Activated CD4-positive, alpha-beta T cell treated with anti-CD3 and anti-CD28 coated beads, Interleukin-2, amount 10 ng/mL, durations not matched to agents 7 days and 5 days (primary cell): ENCODE measurements around the gene SMKR1. TPM values are rescaled to one million over a fixed set of nuclear protein-coding genes. Genes with fewer than 3 reads are reported as not detected.

Experiments used
- CTCF ChIA-PET: fragments of 350-600 bp; sonication (Branson Sonifier 250); formaldehyde crosslinking; loops from one replicate; lab custom pipeline; 2021; ENCODE audit warnings: antibody characterized with exemption; lab: Charles Lee
- POLR2A ChIA-PET: fragments of 350-600 bp; sonication (Branson Sonifier 250); formaldehyde crosslinking; loops from one replicate; lab custom pipeline; 2021; ENCODE audit warnings: antibody characterized with exemption; lab: Charles Lee
- DNase-seq: peaks from one replicate; pipeline ENCODE4 v3.0.0-alpha.2; 2020
- H3K27ac Mint-ChIP-seq: one replicate; pipeline ENCODE4 v1.8.0; 2021; ENCODE audit warnings: mild to moderate bottlenecking, moderate library complexity, mixed read lengths
- H3K27me3 Mint-ChIP-seq: one replicate; pipeline ENCODE4 v1.8.0; 2021; ENCODE audit warnings: mixed read lengths
- H3K36me3 Mint-ChIP-seq: one replicate; pipeline ENCODE4 v1.8.0; 2021; ENCODE audit warnings: low read depth, mixed read lengths
- H3K4me1 Mint-ChIP-seq: one replicate; pipeline ENCODE4 v1.8.0; 2021; ENCODE audit warnings: mixed read lengths
- H3K4me3 Mint-ChIP-seq: one replicate; pipeline ENCODE4 v1.8.0; 2021; ENCODE audit warnings: mild to moderate bottlenecking, moderate library complexity, mixed read lengths
- H3K9me3 Mint-ChIP-seq: one replicate; pipeline ENCODE4 v1.8.0; 2021; ENCODE audit warnings: mixed read lengths
- total RNA-seq, 2 experiments: library from RNA; stranded (reverse); gene quantifications; one replicate each; pipeline ENCODE4 v1.2.3, GENCODE V29; 2021

Gene SMKR1
- 1 to 10 TPM; 1.7 to 2.2 TPM for total RNA-seq

DNA sequence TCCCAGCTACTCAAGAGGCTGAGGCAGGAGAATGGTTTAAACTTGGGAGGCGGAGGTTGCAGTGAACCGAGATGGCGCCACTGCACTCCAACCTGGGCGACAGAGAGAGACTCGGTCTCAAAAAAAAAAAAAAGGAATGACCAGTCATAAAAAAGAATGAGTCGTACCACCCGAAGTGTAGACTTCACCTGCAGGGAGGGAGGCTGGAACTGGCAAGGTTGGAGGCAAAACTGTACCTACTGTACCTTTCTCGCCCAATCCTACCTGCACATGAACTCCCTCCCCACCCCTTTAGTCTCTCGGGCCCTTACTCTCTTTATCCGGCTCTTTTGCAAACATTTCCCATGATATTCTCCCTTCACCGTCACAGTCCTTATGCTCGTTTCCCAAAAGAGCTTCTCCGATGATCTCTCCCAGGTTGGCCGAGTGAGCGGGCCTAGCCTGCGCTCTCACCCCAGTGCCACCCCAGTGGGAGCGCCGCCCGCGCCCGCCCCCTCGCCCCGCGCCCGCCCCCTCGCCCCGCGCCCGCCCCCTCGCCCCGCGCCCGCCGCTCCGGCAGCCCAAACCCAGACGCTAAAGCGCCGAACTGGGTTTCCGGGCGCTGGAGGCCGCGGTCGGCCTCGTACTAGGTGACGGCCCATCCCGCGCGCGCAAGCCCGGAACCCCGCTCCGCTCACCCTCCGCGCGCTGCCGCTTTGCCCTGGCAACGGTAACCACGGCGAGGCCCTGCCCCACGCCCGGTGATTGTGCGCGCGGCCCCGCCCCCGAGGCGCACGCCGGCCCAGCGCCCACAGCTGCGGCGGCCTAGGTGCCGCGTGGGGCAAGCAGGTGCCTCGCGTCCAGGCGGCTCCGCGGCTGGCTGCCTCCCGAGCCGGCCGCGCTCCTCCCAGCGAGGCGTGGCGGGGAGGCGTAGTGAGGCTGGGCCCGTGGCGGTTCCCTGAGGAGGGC is at the start of gene SMKR1:
SMKR1 (plus strand) TSS at position 772 of the 948 bp plus-strand sequence. CDS start 294 bp downstream, outside the sequence.
- Mint-ChIP-seq H3K36me3 (no peaks in the 10 kb centered on the region), H3K27ac (peak within 1 kb of the TSS; percentile 74), H3K4me1 (peaks cover 30% of the 10 kb centered on the region), H3K27me3 (no peaks in the 10 kb centered on the region), H3K9me3 (no peaks in the 10 kb centered on the region), H3K4me3 (peak within 1 kb of the TSS; percentile 75)
- DNase-seq = peak; percentile 94
- ChIA-PET CTCF (no interaction called here), POLR2A (interaction anchor here (1.0 kb wide), 1 partner anchor 14 kb away, joined by 3 read pairs; no protein-coding TSS in a partner anchor)

DNA sequence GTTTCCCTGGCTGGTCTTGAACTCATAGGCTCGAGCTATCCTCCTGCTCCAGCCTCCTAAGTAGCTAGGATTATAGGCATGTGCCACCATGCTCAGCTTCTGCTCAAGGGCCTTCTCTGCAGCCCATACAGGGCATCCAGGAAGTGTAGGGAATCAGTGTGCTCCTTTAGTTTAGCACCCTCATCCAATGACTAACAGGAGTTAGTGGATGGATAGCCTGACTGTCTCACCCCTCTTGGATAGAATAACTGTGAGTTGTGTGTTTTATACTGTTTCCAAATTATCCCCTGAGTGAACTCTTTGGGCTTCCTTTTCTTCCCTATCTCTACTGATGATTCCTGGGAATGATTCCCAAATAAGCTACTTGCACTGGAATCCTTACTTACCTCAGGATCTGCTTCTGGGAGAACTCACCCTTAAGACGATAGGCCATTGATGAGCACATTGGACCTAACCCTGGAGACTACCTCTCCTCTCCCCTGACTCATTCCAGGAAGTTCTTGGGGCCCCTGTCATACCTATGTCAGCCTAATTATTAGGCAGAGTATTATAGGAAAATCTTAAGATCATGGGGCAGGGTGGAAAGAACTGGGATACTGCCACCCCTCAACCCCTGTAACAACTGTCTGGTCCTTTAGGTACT is 49.6 kb upstream of the SMKR1 start:
- peaks cover 10% of the 10 kb centered on the region for H3K9me3 Mint-ChIP-seq
- ChIA-PET POLR2A (interaction anchor here (0.5 kb wide), 1 partner anchor 18 kb away, joined by 3 read pairs; the partner anchor contains the start of gene STRIP2), CTCF (interaction anchor here (0.7 to 2.8 kb wide), 3 partner anchors 13 to 85 kb away, joined by 3 to 12 read pairs (median 4); no protein-coding TSS in a partner anchor)
- no peak overlapping the region for H3K4me3 Mint-ChIP-seq
- H3K36me3 Mint-ChIP-seq = peaks cover 37% of the 10 kb centered on the region
- no peaks in the 10 kb centered on the region for H3K4me1 Mint-ChIP-seq
- DNase-seq = no peak
- no peak overlapping the region for H3K27ac Mint-ChIP-seq
- no peaks in the 10 kb centered on the region for H3K27me3 Mint-ChIP-seq

DNA sequence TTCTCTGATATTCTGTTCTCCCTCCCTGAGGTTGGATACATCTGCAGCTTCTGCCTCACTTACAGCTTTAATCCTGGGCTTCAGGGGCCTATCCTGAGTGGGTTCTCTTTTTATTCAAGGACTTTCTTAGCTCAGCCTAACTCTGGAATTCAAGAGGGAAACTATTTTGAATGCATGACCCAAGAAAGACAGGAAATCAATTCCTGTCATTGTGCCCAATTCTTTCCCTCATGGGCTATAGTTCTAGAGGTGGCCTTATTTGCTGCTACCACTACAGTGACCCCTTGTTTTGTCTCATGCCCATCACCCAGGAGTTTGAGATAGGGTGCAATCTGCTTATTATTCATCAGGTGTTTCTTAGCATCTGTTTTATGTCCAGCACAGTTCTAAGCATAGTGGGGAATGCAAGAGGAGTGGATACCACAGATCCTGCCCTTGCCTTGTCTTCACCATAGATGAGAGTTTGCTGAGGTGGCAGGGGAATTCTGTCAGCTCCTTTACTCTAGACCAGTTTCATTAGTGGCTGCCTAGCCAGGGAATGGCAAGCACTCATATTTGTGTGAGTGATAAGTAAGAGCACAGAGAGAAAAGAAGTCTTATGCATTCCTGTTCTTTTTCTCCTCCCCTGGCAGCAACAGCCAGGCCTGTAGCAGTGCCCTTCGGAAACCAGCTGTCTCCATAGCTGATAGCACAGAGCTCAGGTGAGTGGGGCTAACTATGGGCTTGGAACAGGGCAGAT is 48.7 kb upstream of the SMKR1 start:
- ChIA-PET POLR2A (no interaction called here), CTCF (interaction anchor here (1.5 to 2.8 kb wide), 2 partner anchors 14 to 27 kb away, joined by 4 to 12 read pairs; no protein-coding TSS in a partner anchor)
- H3K27ac Mint-ChIP-seq = no peak overlapping the region
- H3K36me3 Mint-ChIP-seq = peaks cover 31% of the 10 kb centered on the region
- no peak for DNase-seq
- H3K27me3 Mint-ChIP-seq = no peaks in the 10 kb centered on the region
- H3K9me3 Mint-ChIP-seq = peaks cover 6% of the 10 kb centered on the region
- H3K4me1 Mint-ChIP-seq = no peaks in the 10 kb centered on the region
- no peak overlapping the region for H3K4me3 Mint-ChIP-seq

DNA sequence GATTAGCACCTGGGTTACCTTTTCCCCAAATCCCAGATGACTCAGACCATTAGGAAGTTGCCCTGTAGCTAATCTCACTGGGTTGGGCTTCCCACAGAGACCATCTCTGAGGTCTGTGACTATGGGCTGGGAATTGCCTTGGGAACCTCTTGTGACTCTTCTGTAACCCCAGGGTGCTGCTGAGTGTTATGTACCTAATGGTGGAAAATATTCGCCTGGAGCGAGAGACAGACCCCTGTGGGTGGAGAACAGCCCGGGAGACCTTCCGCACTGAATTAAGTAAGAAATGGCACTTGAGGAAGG is 48.1 kb upstream of the SMKR1 start:
- no peak overlapping the region for H3K4me3 Mint-ChIP-seq
- peaks cover 1% of the 10 kb centered on the region for H3K9me3 Mint-ChIP-seq
- no peak for DNase-seq
- peak overlapping the region; percentile 14 for H3K27ac Mint-ChIP-seq
- no peaks in the 10 kb centered on the region for H3K4me1 Mint-ChIP-seq
- no peaks in the 10 kb centered on the region for H3K27me3 Mint-ChIP-seq
- ChIA-PET POLR2A (no interaction called here), CTCF (interaction anchor here (1.5 to 2.8 kb wide), 2 partner anchors 14 to 27 kb away, joined by 4 to 12 read pairs; no protein-coding TSS in a partner anchor)
- peaks cover 26% of the 10 kb centered on the region for H3K36me3 Mint-ChIP-seq

DNA sequence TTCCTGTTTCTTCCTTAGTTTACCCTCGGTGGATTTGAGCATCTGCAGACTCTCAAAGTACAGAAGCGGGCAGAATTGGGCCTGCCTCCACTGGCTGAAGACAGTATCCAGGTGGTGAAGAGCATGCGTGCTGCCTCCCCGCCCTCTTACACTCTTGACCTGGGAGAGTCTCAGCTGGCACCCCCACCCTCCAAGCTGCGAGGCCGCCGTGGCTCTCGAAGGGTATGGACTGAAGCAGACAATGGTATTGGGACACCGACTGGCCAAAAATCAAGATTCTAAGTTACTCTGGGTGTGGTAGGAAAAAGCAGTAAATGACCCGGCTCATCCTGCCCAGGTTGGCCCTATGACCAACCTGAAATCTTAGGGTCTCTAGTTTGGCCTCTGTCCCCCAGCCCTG is 45.9 kb upstream of the SMKR1 start:
- Mint-ChIP-seq H3K4me1 (no peaks in the 10 kb centered on the region), H3K27me3 (no peaks in the 10 kb centered on the region), H3K4me3 (no peak overlapping the region), H3K27ac (no peak overlapping the region), H3K36me3 (peaks cover 11% of the 10 kb centered on the region), H3K9me3 (no peaks in the 10 kb centered on the region)
- no peak for DNase-seq
- ChIA-PET POLR2A (no interaction called here), CTCF (no interaction called here)

DNA sequence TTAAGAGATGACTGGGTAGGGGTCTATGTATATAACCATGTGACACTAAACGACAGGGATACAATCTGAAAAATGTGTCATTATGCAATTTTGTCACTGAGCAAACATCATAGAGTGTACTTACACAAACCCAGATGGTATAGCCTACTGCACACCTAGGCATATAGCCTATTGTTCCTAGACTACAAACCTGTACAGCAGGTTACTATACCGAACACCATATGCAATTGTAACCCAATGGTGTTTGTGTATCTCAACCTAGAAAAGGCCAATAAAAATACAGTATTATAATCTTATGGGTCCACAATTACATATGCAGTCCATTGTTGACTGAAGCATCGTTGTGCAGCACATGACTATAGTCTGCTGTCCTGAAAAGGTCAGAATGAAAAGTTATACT is 45.2 kb upstream of the SMKR1 start:
- ChIA-PET POLR2A (no interaction called here), CTCF (interaction anchor here (1.0 kb wide), 1 partner anchor 87 kb away, joined by 3 read pairs; no protein-coding TSS in a partner anchor)
- Mint-ChIP-seq H3K4me3 (no peak overlapping the region), H3K27me3 (no peaks in the 10 kb centered on the region), H3K4me1 (no peaks in the 10 kb centered on the region), H3K36me3 (peaks cover 6% of the 10 kb centered on the region), H3K9me3 (no peaks in the 10 kb centered on the region), H3K27ac (no peak overlapping the region)
- DNase-seq = no peak

DNA sequence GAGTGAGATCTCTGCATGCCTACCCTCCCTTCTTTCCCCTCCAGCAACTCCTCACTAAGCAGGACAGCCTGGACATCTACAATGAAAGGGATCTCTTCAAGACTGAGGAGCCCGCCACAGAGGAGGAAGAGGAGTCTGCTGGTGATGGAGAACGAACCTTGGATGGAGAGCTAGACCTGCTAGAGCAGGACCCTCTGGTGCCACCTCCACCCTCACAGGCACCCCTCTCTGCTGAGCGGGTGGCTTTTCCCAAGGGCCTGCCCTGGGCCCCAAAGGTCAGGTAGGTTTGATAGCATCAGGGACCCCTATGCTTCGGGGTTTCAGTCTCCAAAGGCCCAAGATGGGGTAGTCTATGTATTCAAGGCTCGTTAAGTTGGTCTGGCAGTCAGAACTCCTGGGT is 44.2 kb upstream of the SMKR1 start:
- CTCF ChIA-PET = interaction anchor here (1.0 kb wide), 1 partner anchor 88 kb away, joined by 3 read pairs; no protein-coding TSS in a partner anchor

DNA sequence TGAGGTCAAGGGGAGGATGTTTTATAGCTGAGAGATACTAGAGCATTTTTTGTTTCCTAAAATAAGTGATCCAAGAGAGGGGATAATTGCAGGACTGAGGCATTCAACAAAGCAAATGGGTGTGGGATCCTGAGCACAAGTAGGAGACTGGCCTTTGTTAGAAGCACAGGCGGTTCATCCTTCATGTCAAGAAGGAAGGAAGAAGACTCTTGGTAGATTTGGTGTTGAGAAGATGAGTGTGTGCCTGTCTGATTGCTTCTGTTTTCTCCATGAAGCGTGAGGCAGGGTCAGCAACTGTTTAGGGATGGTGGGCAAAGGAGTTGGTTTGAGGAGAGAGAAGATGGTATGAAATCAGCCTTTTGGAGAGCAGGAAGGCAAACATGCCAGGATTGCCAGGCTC is 40.5 kb upstream of the SMKR1 start:
- CTCF ChIA-PET = interaction anchor here (1.0 to 1.8 kb wide), 4 partner anchors 12 to 176 kb away, joined by 3 to 4 read pairs (median 4); no protein-coding TSS in a partner anchor
- POLR2A ChIA-PET = no interaction called here
- Mint-ChIP-seq H3K4me3 (no peak overlapping the region), H3K27me3 (no peaks in the 10 kb centered on the region), H3K9me3 (no peaks in the 10 kb centered on the region), H3K27ac (no peak overlapping the region), H3K4me1 (no peaks in the 10 kb centered on the region), H3K36me3 (peaks cover 11% of the 10 kb centered on the region)
- DNase-seq = no peak

More for the DNA sequence above, 44.2 kb upstream of the SMKR1 start:
- Mint-ChIP-seq H3K27me3 (no peaks in the 10 kb centered on the region), H3K36me3 (peaks cover 7% of the 10 kb centered on the region), H3K4me3 (no peak overlapping the region), H3K9me3 (no peaks in the 10 kb centered on the region), H3K4me1 (no peaks in the 10 kb centered on the region), H3K27ac (no peak overlapping the region)
- POLR2A ChIA-PET = no interaction called here
- DNase-seq = no peak

DNA sequence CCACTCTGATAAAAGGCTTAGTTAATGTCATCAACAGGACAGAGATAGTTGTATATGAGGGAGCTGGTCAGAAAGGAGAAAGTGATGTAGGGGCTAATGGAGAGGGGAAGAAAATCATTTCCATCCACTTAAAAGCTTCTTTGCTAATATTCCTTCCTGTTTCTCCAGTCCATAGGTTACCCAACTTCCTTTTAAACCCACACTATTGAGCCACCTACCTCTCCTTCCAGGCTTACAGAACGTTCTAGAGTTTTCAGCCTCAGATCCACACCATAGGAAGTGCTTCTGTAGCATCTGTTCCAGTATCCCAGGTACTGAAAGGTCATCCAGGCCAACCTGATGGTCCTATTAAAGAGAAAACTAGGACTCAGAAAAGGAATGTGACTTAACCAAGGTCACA is 39.9 kb upstream of the SMKR1 start:
- Mint-ChIP-seq H3K4me3 (no peak overlapping the region), H3K36me3 (peaks cover 11% of the 10 kb centered on the region), H3K9me3 (no peaks in the 10 kb centered on the region), H3K4me1 (no peaks in the 10 kb centered on the region), H3K27me3 (no peaks in the 10 kb centered on the region), H3K27ac (no peak overlapping the region)
- ChIA-PET POLR2A (interaction anchor here (0.6 kb wide), 1 partner anchor 601 kb away, joined by 5 read pairs; no protein-coding TSS in a partner anchor), CTCF (interaction anchor here (0.8 to 3.6 kb wide), 5 partner anchors 9 to 177 kb away, joined by 3 to 17 read pairs (median 3); partner anchors contain the start of gene STRIP2)
- no peak for DNase-seq

DNA sequence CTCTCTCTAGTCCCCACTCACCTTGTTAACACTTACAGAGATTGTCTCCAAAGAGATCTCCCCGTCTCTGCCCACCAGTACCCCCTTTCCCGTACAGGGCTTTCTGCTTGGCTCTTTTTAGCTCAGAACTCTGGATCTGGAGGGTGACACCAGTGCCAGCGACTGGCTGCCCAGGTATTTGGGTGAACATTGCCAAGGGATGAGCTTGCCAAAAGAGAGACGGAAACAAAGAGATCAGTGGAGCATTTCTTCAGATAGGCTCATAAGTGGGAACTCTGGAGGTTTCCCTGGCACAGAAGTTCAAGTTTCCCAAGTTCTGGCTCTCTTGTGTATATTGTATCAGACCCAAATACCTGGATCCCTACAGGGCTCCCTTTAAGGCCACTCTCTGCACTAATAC is 38.1 kb upstream of the SMKR1 start:
- no peaks in the 10 kb centered on the region for H3K4me1 Mint-ChIP-seq
- no peak overlapping the region for H3K27ac Mint-ChIP-seq
- CTCF ChIA-PET = interaction anchor here (1.1 to 3.6 kb wide), 2 partner anchors 22 to 97 kb away, joined by 4 to 17 read pairs; no protein-coding TSS in a partner anchor
- H3K36me3 Mint-ChIP-seq = peaks cover 13% of the 10 kb centered on the region
- no peaks in the 10 kb centered on the region for H3K9me3 Mint-ChIP-seq
- POLR2A ChIA-PET = no interaction called here
- H3K4me3 Mint-ChIP-seq = no peak overlapping the region
- no peaks in the 10 kb centered on the region for H3K27me3 Mint-ChIP-seq
- no peak for DNase-seq

DNA sequence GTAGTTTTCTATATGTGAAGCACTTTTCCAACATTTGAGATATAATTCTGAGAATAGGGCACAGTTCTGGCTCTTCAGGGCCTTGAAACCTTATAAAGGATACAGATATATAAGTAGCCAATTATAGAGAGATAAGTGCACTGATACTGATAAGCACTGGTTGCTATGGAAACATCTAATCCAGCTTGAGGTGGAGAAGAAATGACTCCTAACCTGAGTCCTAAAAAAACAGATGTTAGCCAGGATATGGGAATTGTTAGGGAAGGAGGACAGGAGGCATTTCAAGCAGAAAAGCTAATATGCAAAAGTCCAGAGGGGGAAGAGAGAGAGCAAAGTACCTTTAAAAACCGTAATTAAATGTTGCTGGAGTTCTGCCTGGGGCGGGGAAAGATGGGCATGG is 37.3 kb upstream of the SMKR1 start:
- Mint-ChIP-seq H3K36me3 (peaks cover 13% of the 10 kb centered on the region), H3K27ac (no peak overlapping the region), H3K27me3 (no peaks in the 10 kb centered on the region), H3K4me1 (no peaks in the 10 kb centered on the region), H3K9me3 (no peaks in the 10 kb centered on the region), H3K4me3 (no peak overlapping the region)
- ChIA-PET CTCF (interaction anchor here (0.6 to 3.6 kb wide), 3 partner anchors 23 to 230 kb away, joined by 3 to 17 read pairs (median 4); no protein-coding TSS in a partner anchor), POLR2A (no interaction called here)
- no peak for DNase-seq

DNA sequence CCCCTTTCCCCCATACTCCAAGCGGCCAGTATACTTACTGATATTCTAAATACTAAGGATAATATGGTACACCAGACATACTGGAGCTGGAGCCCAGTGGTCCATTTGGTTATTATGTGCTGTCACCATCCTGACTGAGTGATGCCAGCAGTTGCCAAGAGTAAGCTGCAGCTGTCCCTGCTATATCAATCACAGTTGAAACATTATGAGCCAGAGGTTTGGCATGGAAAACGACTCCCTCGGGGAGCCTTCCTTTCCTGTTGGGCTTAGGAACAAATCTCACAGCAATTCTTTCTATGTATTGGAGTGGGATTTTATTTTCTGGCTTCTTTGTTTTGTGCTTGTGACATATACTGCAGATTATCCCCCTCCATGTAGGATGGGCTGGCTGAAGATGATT is 35.5 kb upstream of the SMKR1 start:
- H3K36me3 Mint-ChIP-seq = peaks cover 13% of the 10 kb centered on the region
- H3K9me3 Mint-ChIP-seq = no peaks in the 10 kb centered on the region
- DNase-seq = no peak
- no peaks in the 10 kb centered on the region for H3K27me3 Mint-ChIP-seq
- ChIA-PET CTCF (interaction anchor here (1.0 kb wide), 1 partner anchor 99 kb away, joined by 5 read pairs; no protein-coding TSS in a partner anchor), POLR2A (no interaction called here)
- H3K4me1 Mint-ChIP-seq = peaks cover 3% of the 10 kb centered on the region
- H3K4me3 Mint-ChIP-seq = no peak overlapping the region
- H3K27ac Mint-ChIP-seq = no peak overlapping the region
